Endothelial cell of umbilical vein (primary cell): Measurements from ENCODE around the gene PEX7.

ENCODE experiments used
- CTCF ChIP-seq, 2 donors: IDR thresholded peaks; 1 replicate in 1 of 2; 2 replicates in 1 of 2; pipeline ENCODE4 v1.5.1; 2011; ENCODE audit warnings: low read length in 2 of 2, mild to moderate bottlenecking in 2 of 2, moderate library complexity in 2 of 2, control low read depth in 1 of 2, inconsistent platforms in 1 of 2, low read depth in 1 of 2; ENCODE audit not compliant: insufficient read depth in 1 of 2; ENCODE audit errors: extremely low read depth in 1 of 2
- EZH2 ChIP-seq: IDR thresholded peaks from 2 replicates; pipeline ENCODE4 v1.6.1; 2012; ENCODE audit warnings: borderline replicate concordance, low read depth, mild to moderate bottlenecking, moderate library complexity, low read length, inconsistent platforms; ENCODE audit not compliant: severe bottlenecking
- MAX ChIP-seq: IDR thresholded peaks from 2 replicates; pipeline ENCODE4 v1.6.1; 2011; ENCODE audit not compliant: insufficient read depth, insufficient read length
- MYC ChIP-seq: IDR thresholded peaks from one replicate; pipeline ENCODE4 v1.6.1; 2011; ENCODE audit warnings: mild to moderate bottlenecking, low read depth, low read length
- POLR2A ChIP-seq: IDR thresholded peaks from 2 replicates; pipeline ENCODE4 v1.6.1; 2012; ENCODE audit warnings: low read depth, mild to moderate bottlenecking, control low read depth, low read length
- POLR2AphosphoS5 ChIP-seq: IDR thresholded peaks from 2 replicates; pipeline ENCODE4 v1.6.1; 2012; ENCODE audit warnings: low read depth, mild to moderate bottlenecking, control low read depth, low read length, moderate library complexity; ENCODE audit not compliant: insufficient read depth

GRCh38 chr6:136784271-136784664, 38.1 kb upstream of the PEX7 start:
- no peak for TF ChIP-seq POLR2A
- TF ChIP-seq MAX = no peak
- no peak for TF ChIP-seq CTCF (IDR thresholded peaks at IDR 0.05; ENCODE audit: extremely low read depth in 1 of 2, insufficient read depth in 1 of 2, low read depth in 1 of 2, low read length in 2 of 2)
- no peak for TF ChIP-seq EZH2
- no peak for TF ChIP-seq POLR2AphosphoS5
- TF ChIP-seq MYC = no peak
